Stimulated activated CD8-positive, alpha-beta memory T cell treated with anti-CD3 and anti-CD28 coated beads, Interleukin-7, amount 100 ng/mL, for 24 hours (primary cell): ENCODE results near the gene PCDH9.

Source experiments
- DNase-seq: peaks from one replicate; pipeline ENCODE4 v3.0.0-alpha.2; 2020; ENCODE audit warnings: low read depth

The PCDH9 gene

DNA sequence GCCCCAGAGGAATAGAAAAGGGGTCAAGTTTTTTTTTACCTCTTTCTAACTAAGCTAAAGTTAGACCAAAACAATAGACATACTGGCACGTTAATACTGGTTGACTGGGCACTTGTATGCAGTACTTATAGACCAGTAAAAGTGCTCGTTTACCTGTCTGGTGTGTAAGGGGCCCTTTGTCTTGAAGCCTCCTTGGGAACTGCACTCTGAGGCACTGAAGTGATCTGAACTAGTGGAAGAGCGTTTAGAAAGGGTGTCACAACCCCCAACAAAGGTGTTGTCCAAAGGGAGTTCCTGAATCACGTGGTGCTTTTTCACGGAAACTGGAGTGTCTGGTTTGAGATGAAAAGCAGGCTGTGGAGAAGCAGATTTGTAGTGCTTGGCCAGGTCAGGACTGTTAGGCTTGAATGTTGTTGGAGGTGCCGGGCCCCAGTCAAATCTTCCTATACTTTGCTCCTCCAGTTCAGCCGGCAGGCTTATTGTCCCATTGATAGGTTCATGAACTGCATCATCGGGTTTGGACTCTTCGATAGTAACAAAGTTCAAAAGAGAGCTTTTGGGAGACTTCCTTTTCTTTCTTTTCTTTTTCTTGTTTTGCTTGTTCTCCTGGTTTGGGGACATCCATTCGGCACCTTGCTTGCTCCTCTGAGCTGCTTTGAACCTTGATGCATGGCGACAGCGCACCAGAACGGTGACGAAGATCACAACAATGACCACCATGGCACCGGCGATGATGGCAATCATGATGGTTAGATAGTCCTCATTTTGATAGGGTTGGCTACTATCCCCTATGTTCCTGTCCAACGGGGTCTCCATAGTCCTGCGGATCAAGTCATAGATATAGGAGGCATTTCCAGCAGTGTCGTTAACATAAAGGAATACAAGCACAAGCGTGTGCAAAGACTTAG lies 4.6 kb downstream of the PCDH9 start:
- no peak for DNase-seq

DNA sequence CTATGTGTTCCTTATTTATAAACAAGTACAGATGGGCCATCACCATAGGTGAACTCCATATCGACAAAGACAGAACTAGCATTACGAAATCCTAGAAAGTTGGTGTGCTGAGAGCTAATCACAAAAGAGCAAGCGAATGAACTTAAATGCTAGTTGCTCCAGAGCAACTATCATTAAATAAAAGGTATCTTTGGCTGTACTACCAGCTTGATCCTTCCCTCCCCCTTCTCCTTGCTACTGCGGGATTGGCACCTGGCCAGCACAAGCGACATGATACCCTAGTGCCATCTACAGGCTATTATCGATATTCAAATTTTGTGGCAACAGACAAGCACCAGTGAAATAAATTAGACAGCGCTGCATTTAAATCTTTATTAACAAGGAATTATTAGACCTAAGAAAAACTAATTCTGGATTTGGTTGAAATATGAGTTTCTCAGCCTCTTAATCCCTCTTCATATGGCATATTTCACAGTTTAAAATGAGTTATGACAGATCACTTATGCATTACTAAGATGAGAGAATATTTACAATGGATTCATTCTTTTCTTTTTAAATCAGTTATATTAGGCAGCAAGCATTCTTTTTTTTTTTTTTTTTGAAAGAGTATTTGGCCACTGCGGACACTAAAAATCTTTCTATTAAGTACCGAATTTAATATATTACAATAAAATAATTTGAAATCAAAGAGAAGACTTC lies 5.8 kb downstream of the PCDH9 start:
- DNase-seq: no peak

DNA sequence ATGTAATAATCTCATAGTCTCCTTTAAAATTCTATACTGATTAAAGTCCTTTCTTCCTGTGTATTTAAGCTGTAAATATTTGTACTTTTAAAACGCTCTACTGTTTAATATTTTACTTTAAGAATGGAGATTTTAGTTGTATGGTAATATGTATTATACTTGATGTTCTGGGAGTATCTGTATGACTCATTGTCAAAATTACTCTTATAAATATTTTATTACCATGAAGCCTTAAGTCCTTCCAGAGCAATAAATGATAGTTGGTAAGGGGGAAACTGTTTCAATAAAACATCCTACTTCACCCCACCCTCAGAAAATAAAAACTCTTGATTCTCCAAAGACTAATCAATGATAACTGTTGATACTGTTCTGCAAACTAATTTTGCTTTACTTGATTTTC lies 6.4 kb downstream of the PCDH9 start:
- no peak for DNase-seq

DNA sequence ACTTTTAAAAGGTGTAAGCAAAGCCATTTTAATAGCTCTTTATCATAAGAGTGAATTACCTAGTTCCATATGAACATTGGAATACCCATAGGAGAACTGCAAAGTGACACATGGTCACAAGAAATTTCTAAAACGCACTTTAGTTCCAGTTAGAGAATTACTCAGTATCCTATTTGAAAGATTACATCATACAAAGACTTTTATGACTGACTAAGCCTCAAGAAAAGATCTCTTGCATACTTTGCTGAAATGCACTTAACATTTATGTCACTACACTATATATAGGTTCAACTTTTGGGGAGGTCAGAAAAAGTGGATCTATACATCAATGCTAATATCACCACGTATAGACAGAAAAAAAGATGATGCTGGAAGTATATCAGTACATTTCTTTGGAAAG lies 7.1 kb downstream of the PCDH9 start:
- DNase-seq: no peak

DNA sequence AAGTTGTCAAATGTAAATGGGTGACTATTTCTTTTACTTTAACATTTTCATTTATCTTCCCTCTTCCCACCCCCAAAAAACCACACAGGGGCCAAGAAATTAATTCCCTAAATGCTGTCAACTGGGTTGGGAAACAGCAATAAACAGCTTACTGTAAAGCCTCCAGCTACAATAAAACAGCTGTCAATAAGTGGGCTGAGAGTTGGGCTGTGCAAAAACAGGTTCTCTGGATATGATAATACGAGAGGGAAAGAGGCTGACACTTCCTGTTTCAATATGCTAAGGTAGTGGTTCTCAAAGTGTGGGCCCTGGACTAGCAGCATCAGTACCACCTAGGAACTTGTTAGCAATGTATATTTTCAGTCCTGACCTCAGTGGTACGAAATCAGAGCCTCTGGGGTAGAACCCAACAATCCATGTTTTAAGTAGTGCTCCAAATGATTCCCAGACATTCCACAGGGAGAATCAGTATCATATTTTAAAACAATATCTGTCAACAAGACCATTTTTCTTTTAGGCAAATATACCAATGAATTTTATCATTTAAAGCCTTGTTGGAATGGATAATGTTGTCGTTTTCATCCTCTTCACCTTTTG lies 8.4 kb downstream of the PCDH9 start:
- DNase-seq: no peak

DNA sequence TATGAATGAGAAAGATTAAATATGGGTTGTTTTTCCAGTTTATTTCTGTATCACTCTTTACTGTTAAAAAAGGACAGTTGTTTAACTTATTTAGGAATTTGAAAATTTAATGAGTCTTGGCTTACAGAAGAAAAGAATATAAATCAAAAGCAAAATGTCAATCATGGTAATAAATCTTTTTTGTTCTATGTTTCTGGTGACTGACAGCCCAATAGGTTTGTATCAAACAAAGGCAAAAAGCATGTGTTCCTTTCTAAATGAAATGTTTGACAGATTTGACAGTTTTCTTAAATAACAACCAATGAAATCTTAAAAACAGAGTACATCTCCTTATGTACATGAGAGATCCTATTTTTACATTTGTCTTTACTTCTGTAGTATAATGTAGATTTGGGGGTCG lies 11.0 kb downstream of the PCDH9 start:
- no peak for DNase-seq

DNA sequence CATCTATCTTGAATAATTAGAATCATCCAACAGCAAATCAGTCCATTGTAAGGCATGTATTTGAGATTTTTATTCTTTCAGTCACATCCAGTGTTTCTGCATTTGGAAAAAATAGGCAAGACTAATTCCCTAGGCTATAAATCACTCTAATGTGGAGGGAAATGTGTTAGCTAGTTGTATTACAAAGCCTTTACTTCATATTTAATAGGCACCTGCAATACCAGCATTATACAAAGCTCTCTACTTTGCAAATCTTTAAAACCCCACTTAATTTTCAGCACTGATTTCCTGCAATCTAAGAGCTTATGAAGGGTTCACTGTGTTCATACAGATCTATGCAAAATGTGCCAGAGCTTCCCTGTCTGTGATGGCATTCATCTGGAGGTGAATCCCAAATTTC lies 12.3 kb downstream of the PCDH9 start:
- DNase-seq: no peak

DNA sequence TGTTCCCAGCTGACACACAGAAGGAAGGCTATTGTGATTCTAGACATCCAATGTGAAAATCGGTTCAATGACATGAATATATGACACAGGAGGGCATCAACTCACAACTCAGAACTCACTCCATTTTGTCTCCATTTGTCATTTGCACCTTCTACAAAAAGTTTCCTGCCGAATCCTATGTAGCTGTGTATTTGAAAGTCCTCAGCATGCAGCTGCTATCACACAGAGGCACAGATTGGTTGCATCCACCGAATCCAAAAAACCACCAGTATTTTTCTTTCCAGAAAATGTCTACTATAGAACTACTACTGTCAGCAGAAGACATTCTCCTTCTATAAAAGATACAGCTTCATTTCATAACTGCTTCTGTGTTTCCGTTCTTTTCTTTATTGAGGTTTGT lies 13.3 kb downstream of the PCDH9 start:
- DNase-seq: no peak

DNA sequence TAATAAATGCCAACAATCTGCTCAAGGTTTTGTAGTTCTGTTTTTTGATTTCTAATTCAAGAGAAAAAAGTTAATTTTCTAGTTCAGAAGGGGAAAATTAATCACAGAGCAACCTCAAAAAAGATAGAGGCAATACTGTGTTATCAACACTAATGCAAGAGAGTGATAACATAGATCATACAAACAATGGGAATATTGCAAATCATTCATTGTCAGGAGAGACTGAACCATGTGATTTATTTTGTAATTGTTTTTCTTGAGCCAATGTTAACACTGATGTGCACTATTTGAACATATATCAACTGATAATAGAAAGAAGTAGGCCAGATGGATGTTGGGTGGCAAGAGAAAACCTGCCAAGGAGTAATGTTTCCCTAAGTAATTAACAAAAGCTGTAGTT lies 19.9 kb downstream of the PCDH9 start:
- DNase-seq: no peak

DNA sequence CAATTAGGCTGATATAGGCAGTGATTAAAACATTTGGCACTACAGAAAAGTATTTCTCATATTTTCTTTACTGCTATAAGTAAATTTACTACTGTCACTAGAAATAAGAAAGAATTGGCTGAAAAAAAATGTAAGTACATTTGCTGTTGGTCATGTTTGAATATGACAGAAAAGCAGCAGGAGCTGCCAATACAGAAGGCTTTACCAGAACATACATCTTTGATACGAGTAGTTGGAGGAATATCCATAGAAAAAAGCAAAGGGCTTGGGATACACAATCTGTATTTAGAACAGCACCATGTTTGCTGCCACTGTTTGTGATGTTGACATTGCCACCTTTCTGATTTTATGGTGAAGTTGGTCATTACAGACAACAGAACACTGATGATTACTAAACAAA lies 21.6 kb downstream of the PCDH9 start:
- DNase-seq: no peak

DNA sequence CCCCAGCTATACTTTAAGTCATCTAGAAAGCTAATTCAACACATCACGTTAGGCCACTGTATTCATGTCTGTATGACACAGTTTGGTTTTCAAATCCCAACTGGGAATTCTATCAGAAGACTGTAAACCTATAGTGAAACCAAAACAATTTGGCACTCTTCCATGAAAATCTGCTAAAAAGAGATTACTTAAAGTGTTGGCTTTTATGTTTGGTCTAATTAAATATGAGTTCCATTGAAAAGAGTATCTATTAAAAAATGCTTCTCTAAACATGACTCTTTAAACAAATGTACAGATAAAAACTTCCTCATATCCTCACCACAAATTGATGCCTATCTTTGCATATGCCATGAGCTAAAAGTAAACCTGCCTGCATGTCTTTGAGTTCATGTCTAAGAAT lies 25.4 kb downstream of the PCDH9 start:
- DNase-seq: no peak

DNA sequence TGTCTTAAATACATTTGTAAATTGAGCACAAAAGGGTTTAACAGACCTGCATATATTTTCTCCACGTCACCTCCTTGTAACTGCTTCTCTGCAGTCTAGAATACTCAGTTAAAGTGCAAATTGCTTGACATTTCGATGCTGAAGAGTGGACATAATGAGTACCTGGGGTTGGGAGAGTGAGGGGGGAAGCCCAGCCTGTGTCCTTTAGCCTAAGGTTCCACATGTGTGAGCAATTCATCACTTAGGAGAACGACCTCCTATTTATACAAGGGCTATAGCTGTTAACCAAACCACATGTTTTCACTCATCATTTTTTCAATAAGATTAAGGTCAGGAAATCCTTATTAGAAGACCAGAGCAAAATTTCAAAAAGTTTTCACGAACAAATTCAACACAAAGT lies 29.5 kb downstream of the PCDH9 start:
- no peak for DNase-seq

DNA sequence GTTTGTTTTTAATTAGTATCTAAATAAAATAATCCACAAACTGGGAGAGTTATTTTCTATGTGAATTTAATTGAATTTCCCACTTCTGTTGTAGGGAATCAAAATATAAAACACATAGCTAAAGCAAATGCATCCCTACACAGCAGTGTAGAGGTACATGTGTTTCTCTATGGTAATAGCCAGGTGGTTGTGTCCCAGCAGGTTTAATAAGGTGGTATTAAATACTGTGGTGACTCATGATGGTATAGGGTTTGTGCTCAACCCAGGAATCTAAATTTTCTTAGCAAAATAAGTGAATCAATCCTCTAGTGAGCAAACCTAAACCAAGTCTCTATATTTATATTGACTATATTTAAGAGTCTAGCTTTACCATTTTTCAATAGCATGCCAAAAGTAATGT lies 30.0 kb downstream of the PCDH9 start:
- DNase-seq: no peak

DNA sequence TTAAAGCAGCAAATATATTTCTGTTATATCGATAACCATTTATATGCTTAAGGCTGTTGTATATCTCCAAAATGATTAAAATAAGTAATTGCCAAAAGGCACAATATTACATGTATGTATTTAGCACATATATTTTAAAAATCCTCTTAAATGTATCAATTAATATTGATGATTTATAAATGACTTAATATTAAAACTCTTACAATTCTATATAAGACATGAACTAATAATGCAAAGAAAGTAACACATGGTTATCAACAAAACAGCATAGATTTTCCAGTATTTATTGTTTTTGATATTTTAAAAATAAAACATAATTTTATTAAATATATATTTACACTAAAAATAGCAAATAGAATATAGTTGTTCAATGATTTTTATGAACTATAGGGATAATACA lies 32.4 kb downstream of the PCDH9 start:
- no peak for DNase-seq

DNA sequence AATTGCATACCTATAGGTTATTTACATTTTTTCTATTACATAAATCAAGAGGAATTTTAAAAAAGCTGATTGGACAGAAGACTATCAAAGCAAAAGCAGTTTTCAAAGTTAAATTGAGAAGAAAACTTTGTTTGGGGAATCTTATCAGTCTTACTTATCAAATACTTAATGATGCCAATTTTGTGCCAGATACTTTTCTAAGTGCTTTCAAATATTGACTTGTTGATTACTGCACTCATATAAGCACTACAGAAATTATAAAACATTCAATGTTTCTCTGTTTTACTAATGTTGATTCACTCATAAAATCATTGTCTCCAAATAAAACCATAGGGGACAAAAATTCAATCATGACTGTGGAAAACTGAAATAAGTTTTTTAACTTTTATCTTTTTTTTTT lies 36.2 kb downstream of the PCDH9 start:
- DNase-seq: no peak

DNA sequence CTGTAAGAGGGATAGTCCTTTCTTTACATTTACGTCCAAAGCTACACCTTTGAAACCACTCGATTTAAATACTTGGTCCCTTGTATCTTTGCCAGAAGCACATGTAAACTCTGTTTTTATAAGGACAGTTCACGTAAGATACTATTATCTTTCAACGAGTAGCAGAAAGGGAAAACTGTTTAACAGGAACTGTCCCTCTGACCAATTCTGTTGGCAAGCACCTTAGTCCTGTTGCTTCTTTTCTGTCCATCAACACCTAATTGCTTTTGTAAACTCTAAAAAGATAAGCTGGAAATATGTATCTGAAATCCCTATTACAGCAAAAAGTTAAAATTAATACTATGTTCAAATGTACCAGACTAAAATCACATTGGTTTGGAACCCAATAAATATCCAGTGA lies 37.4 kb downstream of the PCDH9 start:
- DNase-seq: no peak

DNA sequence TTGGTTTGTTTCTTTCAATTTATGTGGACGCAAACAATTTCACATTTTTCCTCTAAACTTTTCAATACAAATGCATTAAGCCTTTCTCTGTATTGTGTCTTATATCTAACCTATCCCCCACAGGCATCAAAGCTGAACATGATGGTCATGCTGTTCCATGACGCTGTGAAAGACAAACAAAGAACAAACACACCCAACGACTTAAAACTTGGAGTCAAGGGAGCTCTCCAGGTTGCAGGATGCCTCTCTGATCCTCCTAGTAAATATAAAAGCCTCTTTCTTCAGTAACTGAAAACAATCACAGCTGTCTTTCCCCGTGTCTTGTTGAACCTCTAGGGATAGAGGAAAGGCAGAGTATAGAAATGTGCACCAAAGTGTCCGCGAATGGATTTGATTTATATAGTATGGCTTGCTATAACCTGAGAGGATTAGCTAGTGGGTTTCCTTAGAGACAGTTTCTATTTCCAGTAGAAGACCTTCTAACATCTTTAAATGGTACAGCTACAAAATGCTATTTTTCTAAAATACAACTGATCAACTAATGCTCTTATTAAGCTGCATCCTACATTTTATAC lies 43.1 kb downstream of the PCDH9 start:
- DNase-seq: no peak

DNA sequence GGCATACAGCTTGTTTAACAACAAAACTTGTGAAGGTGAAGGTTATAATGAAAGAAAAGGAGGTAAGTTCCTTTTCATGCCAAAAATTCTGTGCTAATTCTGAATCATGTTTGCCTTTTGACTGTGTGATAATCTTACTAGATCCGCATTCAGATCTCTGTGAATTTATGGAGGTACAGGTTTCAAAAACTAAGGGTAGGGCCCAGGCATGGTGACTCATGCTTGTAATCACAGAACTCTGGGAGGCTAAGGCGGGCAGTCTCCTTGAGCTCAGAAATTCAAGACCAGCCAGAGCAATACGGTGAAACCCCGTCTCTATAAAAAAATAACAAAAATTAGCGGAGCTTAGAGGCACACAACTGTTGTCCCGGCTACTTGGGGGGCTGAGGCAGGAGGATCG lies 45.9 kb downstream of the PCDH9 start:
- DNase-seq: no peak

DNA sequence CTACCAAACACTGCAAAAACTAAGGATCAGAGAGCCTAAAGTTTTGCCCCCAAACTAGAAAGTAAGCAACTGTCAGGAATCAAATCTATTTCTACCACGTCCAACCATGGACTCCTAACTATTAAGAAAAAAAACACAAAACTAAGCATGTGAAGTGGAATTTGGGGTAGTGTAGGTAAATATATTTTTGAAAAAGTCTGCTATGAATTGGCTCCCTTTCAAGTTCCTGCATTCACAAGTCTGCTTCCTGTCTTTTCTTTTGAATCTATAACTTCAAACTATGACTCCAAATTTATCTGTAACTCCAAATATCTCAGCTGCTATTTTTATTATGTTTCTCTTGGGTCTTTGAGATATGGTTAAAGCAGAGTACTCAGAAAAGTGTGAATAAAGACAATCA lies 47.0 kb downstream of the PCDH9 start:
- DNase-seq: no peak

DNA sequence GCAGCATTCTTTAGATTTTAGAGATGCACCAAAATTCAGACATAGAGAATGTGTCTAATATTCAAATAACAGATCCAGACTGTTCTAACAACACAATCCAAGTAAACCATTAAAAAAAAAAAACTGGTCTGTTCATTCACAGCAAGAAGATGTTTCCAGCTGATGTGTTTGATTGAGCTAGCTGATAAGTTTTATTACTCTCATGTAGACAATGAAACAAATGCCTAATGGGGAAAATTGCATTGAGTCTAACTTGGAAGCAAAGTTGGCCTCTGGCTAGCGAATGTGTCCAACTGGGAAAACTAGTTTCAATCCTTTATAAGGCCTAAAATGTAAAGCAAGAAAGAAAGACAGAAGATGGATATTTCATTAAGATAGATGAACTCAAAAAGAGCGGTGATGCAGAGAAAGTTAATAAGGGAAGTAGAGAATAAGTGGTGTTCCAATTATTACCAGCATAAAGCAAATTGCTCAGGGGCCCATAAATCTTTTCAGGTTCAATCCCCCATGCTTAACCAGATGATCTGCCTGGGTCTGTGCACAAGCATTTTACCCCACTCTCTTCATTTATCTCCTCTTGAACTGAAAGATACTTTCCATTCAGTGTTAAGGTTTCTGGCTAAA lies 54.2 kb downstream of the PCDH9 start:
- no peak for DNase-seq

DNA sequence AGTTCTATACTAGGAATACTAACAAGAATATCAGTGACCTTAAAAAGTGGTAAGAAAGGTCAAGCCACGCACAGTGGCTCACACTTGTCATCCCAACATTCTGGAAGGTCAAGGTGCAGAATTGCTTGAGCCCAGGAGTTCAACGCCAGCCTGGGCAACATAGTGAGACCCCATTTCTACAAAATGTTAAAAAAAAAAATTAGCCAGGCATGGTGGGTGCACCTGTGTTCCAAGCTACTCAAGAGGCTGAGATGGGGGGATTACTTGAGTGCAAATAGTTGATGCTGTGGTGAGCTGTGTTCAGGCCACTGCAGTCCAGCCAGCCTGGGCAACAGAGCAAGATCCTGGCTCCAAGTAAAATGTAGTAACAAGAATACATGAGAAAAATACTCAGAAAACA lies 61.8 kb downstream of the PCDH9 start:
- no peak for DNase-seq

DNA sequence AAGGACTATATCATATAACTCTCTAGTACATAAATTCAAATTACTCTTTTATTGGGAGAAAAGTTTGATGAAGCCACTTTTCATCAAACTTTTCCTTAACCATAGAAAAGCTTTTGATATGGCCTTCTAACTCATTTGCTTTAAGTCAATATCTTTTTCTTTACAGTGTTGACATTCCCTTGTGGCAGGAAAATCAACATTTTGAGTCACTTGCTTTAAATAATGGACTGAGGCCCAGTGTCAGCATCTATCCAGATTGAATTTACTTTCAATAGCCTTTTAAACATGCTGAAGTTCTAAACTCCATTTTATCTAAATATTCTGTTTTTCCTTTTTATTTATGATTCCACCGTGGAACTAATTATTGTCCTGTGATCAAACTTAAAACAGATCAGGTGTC lies 62.7 kb downstream of the PCDH9 start:
- DNase-seq: no peak

DNA sequence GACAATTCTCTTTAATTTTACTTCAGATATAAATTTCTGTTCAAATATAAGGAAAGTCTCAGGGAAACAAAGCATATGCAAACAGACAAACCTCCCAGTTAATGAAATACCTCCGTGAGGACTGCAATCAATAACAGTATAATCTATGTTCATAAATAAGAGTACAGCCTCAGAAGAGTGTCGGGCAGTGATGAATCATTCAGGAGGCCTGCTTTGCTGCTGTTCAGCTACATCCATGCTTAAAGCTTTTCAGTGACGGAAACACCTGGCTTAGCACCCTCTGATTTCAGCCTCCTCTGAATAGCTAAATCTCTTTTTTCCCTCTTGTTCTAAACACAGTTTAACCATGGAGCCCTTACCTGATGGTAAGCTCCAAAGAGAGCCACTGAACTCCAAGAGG lies 69.0 kb downstream of the PCDH9 start:
- no peak for DNase-seq
